DOHH2 (cell line): Measurements from ENCODE around the gene RNF144A.

Experiments
- H3F3A ChIP-seq: fragments of 200-600 bp; sonication (generic), shearing (Covaris generic); 2 replicates; pipeline ENCODE4 v1.6.0; 2016; ENCODE audit warnings: antibody characterized with exemption, mild to moderate bottlenecking; ENCODE audit not compliant: control insufficient read depth, insufficient read depth
- H3K27ac ChIP-seq: fragments of 200-600 bp; sonication (generic); 2 replicates; pipeline ENCODE4 v1.5.1; 2014; ENCODE audit warnings: low read depth, mild to moderate bottlenecking, low read length, moderate library complexity
- H3K27me3 ChIP-seq: fragments of 200-600 bp; sonication (generic); 2 replicates; pipeline ENCODE4 v1.6.1; 2014; ENCODE audit warnings: mild to moderate bottlenecking, low read length, mixed read lengths; ENCODE audit not compliant: control insufficient read depth
- H3K36me3 ChIP-seq: fragments of 200-600 bp; sonication (generic); 2 replicates; pipeline ENCODE4 v1.6.1; 2014; ENCODE audit warnings: mild to moderate bottlenecking, low read length, moderate library complexity, mixed read lengths; ENCODE audit not compliant: control insufficient read depth
- H3K4me1 ChIP-seq: fragments of 200-600 bp; sonication (generic); 2 replicates; pipeline ENCODE4 v1.6.1; 2014; ENCODE audit warnings: mild to moderate bottlenecking, low read length, mixed read lengths; ENCODE audit not compliant: control insufficient read depth
- H3K4me2 ChIP-seq: fragments of 200-600 bp; sonication (generic); 2 replicates; pipeline ENCODE4 v1.6.0; 2014; ENCODE audit warnings: mild to moderate bottlenecking, low read length, moderate library complexity
- H3K4me3 ChIP-seq: fragments of 200-600 bp; sonication (generic); 2 replicates; pipeline ENCODE4 v1.5.1; 2014; ENCODE audit warnings: mild to moderate bottlenecking, low read length, mixed read lengths
- H3K79me2 ChIP-seq: fragments of 200-600 bp; sonication (generic); 2 replicates; pipeline ENCODE4 v1.6.1; 2014; ENCODE audit warnings: mild to moderate bottlenecking, low read length, mixed read lengths; ENCODE audit not compliant: control insufficient read depth
- H3K9me2 ChIP-seq: fragments of 200-600 bp; sonication (generic); replicated peaks from 2 replicates; pipeline ENCODE4 v1.6.1; 2014; ENCODE audit warnings: mild to moderate bottlenecking, low read length, mixed read lengths; ENCODE audit not compliant: control insufficient read depth
- H3K9me3 ChIP-seq: fragments of 200-600 bp; sonication (generic); 2 replicates; pipeline ENCODE4 v1.6.1; 2014; ENCODE audit warnings: antibody characterized with exemption, low read length, mixed read lengths; ENCODE audit not compliant: control insufficient read depth, insufficient read depth
- H4K20me1 ChIP-seq: fragments of 200-600 bp; sonication (generic); 2 replicates; pipeline ENCODE4 v1.6.0; 2014; ENCODE audit warnings: low read depth, mild to moderate bottlenecking, antibody characterized with exemption, low read length, moderate library complexity; ENCODE audit not compliant: control insufficient read depth, insufficient read depth
- CTCF ChIP-seq: fragments of 200-600 bp; sonication (generic); IDR thresholded peaks from one replicate; pipeline ENCODE4 v1.5.1; 2014; ENCODE audit warnings: antibody characterized with exemption, mild to moderate bottlenecking, low read depth, low read length; ENCODE audit not compliant: poor library complexity, severe bottlenecking
- EZH2phosphoT487 ChIP-seq: fragments of 200-600 bp; sonication (generic); IDR thresholded peaks from 2 replicates; pipeline ENCODE4 v1.6.1; 2017; ENCODE audit warnings: borderline replicate concordance, mild to moderate bottlenecking, antibody characterized with exemption, low read length, moderate library complexity, mixed read lengths

Gene RNF144A

GRCh38 chr2:7053650-7054265 lies 136.5 kb downstream of the RNF144A start:
- Histone ChIP-seq H3K9me3 (no peaks in the 10 kb centered on the region), H3K36me3 (no peaks in the 10 kb centered on the region), H3K27ac (peak overlapping the region; percentile 87), H3K4me3 (peak overlapping the region; percentile 51), H3K4me2 (peak overlapping the region; percentile 71), H3K9me2 (no peaks in the 10 kb centered on the region), H3K27me3 (no peaks in the 10 kb centered on the region), H3K4me1 (peaks cover 86% of the 10 kb centered on the region), H4K20me1 (no peaks in the 10 kb centered on the region), H3K79me2 (no peaks in the 10 kb centered on the region), H3F3A (peaks cover 22% of the 10 kb centered on the region)
- no peak for TF ChIP-seq EZH2phosphoT487
- TF ChIP-seq CTCF, result no peak

GRCh38 chr2:7057865-7058400 lies 140.7 kb downstream of the RNF144A start:
- Histone ChIP-seq H3K4me3 (peak overlapping the region; percentile 70), H3F3A (peaks cover 13% of the 10 kb centered on the region), H3K4me2 (peak overlapping the region; percentile 92), H3K27ac (peak overlapping the region; percentile 98), H3K4me1 (peaks cover 83% of the 10 kb centered on the region), H3K27me3 (no peaks in the 10 kb centered on the region), H3K9me2 (no peaks in the 10 kb centered on the region), H4K20me1 (no peaks in the 10 kb centered on the region), H3K36me3 (no peaks in the 10 kb centered on the region), H3K79me2 (no peaks in the 10 kb centered on the region), H3K9me3 (no peaks in the 10 kb centered on the region)
- TF ChIP-seq CTCF (no peak), EZH2phosphoT487 (no peak)

- no peaks in the 10 kb centered on the region for H3K36me3 ChIP-seq
- no peaks in the 10 kb centered on the region for H3K79me2 ChIP-seq
- H4K20me1 ChIP-seq, result no peaks in the 10 kb centered on the region
- H3K4me3 ChIP-seq, result no peak overlapping the region
- H3K9me2 ChIP-seq, result no peaks in the 10 kb centered on the region
- peaks cover 60% of the 10 kb centered on the region for H3K4me1 ChIP-seq
- no peaks in the 10 kb centered on the region for H3K27me3 ChIP-seq
- no peaks in the 10 kb centered on the region for H3K9me3 ChIP-seq
- H3K4me2 ChIP-seq, result peak overlapping the region; percentile 36
- 0 out of 2 replicates have a peak overlapping the region, but pooled peaks have one; percentile 14 for H3K27ac ChIP-seq
- peaks cover 12% of the 10 kb centered on the region for H3F3A ChIP-seq
- TF ChIP-seq CTCF (no peak), EZH2phosphoT487 (no peak)
Observed at GRCh38 chr2:7060156-7060555, 142.9 kb downstream of the RNF144A start.
